Activated CD8-positive, alpha-beta memory T cell treated with anti-CD3 and anti-CD28 coated beads, Interleukin-2, amount 10 ng/mL, durations not matched to agents 7 days and 5 days (primary cell): ENCODE results near the gene CWC22. TPM values are rescaled to one million over a fixed set of nuclear protein-coding genes. Genes with fewer than 3 reads are reported as not detected.
"Not testable (repeated sequence)": the region's sequence is repeated elsewhere in the genome, so short reads cannot be mapped to it uniquely, and the experiment has no call there.

ENCODE experiments used
- ATAC-seq: fragments of 150-1000 bp; cut with Tn5 transposase; one replicate; pipeline ENCODE4 v1.10.0; 2021; ENCODE audit warnings: moderate library complexity
- CTCF ChIA-PET: fragments of 350-600 bp; sonication (Branson Sonifier 250); formaldehyde crosslinking; loops from one replicate; lab custom pipeline; 2021; ENCODE audit warnings: antibody characterized with exemption; lab: Charles Lee
- DNase-seq: peaks from one replicate; pipeline ENCODE4 v3.0.0-alpha.2; 2020
- H3K27ac Mint-ChIP-seq: one replicate; pipeline ENCODE4 v1.8.0; 2021; ENCODE audit warnings: mild to moderate bottlenecking, mixed read lengths
- H3K27me3 Mint-ChIP-seq: one replicate; pipeline ENCODE4 v1.8.0; 2021; ENCODE audit warnings: mixed read lengths
- H3K36me3 Mint-ChIP-seq: one replicate; pipeline ENCODE4 v1.8.0; 2021; ENCODE audit warnings: mild to moderate bottlenecking, mixed read lengths
- H3K4me1 Mint-ChIP-seq: one replicate; pipeline ENCODE4 v1.8.0; 2021; ENCODE audit warnings: mixed read lengths
- H3K4me3 Mint-ChIP-seq: one replicate; pipeline ENCODE4 v1.8.0; 2021; ENCODE audit warnings: mild to moderate bottlenecking, moderate library complexity, mixed read lengths
- H3K9me3 Mint-ChIP-seq: one replicate; pipeline ENCODE4 v1.8.0; 2022; ENCODE audit warnings: low read depth, mixed read lengths
- total RNA-seq, 2 experiments: library from RNA; stranded (reverse); gene quantifications; one replicate each; pipeline ENCODE4 v1.2.3, GENCODE V29; 2021

Gene CWC22
- total RNA-seq = 10 to 100 TPM; 18.2 to 24.0 TPM

- Mint-ChIP-seq H3K4me3 (peak within 1 kb of the TSS; percentile 94), H3K9me3 (no peaks in the 10 kb centered on the region), H3K27me3 (no peaks in the 10 kb centered on the region), H3K27ac (peak within 1 kb of the TSS; percentile 99), H3K36me3 (peaks cover 7% of the 10 kb centered on the region), H3K4me1 (peaks cover 34% of the 10 kb centered on the region)
- CTCF ChIA-PET = no interaction called here
- ATAC-seq = peak; percentile 95
- peak; percentile 93 for DNase-seq
Measured at GRCh38 chr2:180006781-180007579, at the start of gene CWC22. Gene CWC22 (minus strand): TSS chr2:180007297. CDS start chr2:179993341, 13,956 bp downstream.

GRCh38 chr2:180056367-180057118 lies 49.4 kb upstream of the CWC22 start:
- CTCF ChIA-PET = no interaction called here

GRCh38 chr2:180054576-180054975 lies 47.5 kb upstream of the CWC22 start:
- CTCF ChIA-PET = interaction anchor here (1.0 kb wide), 1 partner anchor 25 kb away, joined by 3 read pairs; no protein-coding TSS in a partner anchor
- DNase-seq, H3K4me1 Mint-ChIP-seq, H3K27ac Mint-ChIP-seq, H3K4me3 Mint-ChIP-seq, H3K36me3 Mint-ChIP-seq, H3K9me3 Mint-ChIP-seq, ATAC-seq, H3K27me3 Mint-ChIP-seq: not testable (repeated sequence)

More at GRCh38 chr2:180056367-180057118, 49.4 kb upstream of the CWC22 start:
- Mint-ChIP-seq H3K9me3 (no peaks in the 10 kb centered on the region), H3K36me3 (no peaks in the 10 kb centered on the region), H3K27ac (no peak overlapping the region), H3K27me3 (peaks cover 3% of the 10 kb centered on the region), H3K4me3 (no peak overlapping the region), H3K4me1 (no peaks in the 10 kb centered on the region)
- no peak for ATAC-seq
- DNase-seq = no peak

- no peak overlapping the region for H3K4me3 Mint-ChIP-seq
- no peak overlapping the region for H3K27ac Mint-ChIP-seq
- CTCF ChIA-PET = interaction anchor here (0.5 kb wide), 1 partner anchor 339 kb away, joined by 3 read pairs; no protein-coding TSS in a partner anchor
- DNase-seq = no peak
- H3K27me3 Mint-ChIP-seq = peaks cover 3% of the 10 kb centered on the region
- H3K36me3 Mint-ChIP-seq = no peaks in the 10 kb centered on the region
- no peak for ATAC-seq
- H3K9me3 Mint-ChIP-seq = no peaks in the 10 kb centered on the region
- no peaks in the 10 kb centered on the region for H3K4me1 Mint-ChIP-seq
Measured at GRCh38 chr2:180050246-180050645, 43.1 kb upstream of the CWC22 start.

GRCh38 chr2:180048251-180048650 lies 41.2 kb upstream of the CWC22 start:
- ATAC-seq = no peak
- CTCF ChIA-PET = no interaction called here

DNA sequence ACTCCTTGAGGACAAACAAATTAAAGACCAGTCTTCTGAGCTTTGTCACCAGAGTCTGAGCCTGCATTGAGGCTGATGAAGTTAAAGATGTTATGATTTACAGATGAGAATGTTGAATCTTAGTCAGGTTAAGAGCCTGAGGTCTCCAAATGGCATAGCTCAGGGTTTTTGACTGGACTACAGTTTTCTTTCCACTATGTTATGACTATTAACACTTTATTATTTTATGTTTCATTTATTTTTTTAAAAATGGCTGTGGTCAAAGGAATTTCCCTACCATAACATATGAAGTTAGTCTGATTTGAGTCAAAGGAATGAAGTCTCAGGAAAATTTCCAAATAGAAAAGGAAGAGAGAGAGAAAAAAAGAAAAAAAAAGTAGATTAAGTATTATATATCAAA lies 39.7 kb upstream of the CWC22 start:
- Mint-ChIP-seq H3K27ac (no peak overlapping the region), H3K36me3 (no peaks in the 10 kb centered on the region), H3K4me1 (no peaks in the 10 kb centered on the region), H3K9me3 (no peaks in the 10 kb centered on the region), H3K27me3 (peaks cover 9% of the 10 kb centered on the region), H3K4me3 (no peak overlapping the region)
- DNase-seq = no peak
- ATAC-seq = no peak
- CTCF ChIA-PET = no interaction called here

More at GRCh38 chr2:180048251-180048650, 41.2 kb upstream of the CWC22 start:
- Mint-ChIP-seq H3K27me3 (peaks cover 6% of the 10 kb centered on the region), H3K9me3 (no peaks in the 10 kb centered on the region), H3K4me3 (no peak overlapping the region), H3K36me3 (no peaks in the 10 kb centered on the region), H3K27ac (no peak overlapping the region), H3K4me1 (no peaks in the 10 kb centered on the region)
- no peak for DNase-seq

DNA sequence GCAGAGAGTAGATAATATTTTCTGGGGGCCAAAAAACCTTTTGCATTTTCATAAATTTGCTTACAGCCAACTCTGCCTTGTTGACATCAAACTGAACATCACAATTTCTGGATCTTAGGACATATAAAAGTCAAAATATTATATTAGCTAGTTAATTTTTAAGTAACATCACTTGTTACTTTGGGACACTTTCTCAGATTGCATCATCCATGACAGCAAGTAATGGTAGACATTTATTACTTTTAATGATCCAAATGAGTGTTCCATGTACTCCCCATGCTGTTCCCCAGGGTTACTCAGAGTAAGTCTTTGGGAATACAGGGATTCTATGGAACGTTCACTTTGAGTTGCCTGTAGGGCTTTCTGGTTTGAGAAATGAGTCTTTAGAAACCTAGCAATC lies 39.1 kb upstream of the CWC22 start:
- no peak for DNase-seq
- ATAC-seq = no peak
- Mint-ChIP-seq H3K36me3 (no peaks in the 10 kb centered on the region), H3K27ac (no peak overlapping the region), H3K27me3 (peaks cover 10% of the 10 kb centered on the region), H3K4me1 (no peaks in the 10 kb centered on the region), H3K4me3 (no peak overlapping the region), H3K9me3 (no peaks in the 10 kb centered on the region)
- CTCF ChIA-PET = no interaction called here

DNA sequence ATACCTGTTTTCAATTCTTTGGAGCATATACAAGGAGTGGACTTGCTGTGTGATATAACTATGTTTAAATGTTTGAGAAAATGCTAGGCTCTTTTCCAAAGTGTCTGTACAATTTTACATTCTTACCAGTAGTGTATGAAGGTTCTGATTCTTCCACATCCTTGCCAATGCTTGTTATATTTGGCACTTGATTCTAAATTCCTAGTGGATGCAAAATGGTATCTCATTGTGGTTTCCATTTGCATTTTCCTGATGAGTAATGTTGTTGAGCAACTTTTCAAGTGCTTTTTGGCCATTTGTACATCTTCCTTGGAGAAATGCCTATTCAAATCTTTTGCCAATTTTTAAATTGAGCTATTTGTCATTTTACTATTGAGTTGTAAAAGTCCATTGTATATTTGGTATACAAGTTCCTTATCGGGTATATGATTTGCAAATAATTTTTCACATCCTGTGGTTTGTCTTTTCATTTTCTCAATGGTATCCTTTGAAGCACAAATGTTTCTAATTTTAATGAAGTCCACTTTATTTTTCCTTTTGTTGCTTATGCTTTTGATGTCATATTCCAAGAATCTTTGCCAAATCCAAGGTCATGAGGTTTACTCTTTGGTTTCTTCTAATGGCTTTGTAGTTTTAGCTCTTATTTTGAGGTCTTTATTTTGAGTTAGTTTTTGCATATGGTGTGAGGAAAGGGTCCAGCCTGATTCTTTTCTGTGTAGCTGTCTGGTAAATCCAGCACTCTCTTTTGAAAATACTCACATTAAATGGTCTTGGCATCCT lies 33.2 kb upstream of the CWC22 start:
- no peaks in the 10 kb centered on the region for H3K4me1 Mint-ChIP-seq
- H3K27ac Mint-ChIP-seq = no peak overlapping the region
- CTCF ChIA-PET = no interaction called here
- no peaks in the 10 kb centered on the region for H3K36me3 Mint-ChIP-seq
- ATAC-seq (no peak), DNase-seq (no peak)
- no peak overlapping the region for H3K4me3 Mint-ChIP-seq
- H3K9me3 Mint-ChIP-seq = no peaks in the 10 kb centered on the region
- H3K27me3 Mint-ChIP-seq = peaks cover 27% of the 10 kb centered on the region

DNA sequence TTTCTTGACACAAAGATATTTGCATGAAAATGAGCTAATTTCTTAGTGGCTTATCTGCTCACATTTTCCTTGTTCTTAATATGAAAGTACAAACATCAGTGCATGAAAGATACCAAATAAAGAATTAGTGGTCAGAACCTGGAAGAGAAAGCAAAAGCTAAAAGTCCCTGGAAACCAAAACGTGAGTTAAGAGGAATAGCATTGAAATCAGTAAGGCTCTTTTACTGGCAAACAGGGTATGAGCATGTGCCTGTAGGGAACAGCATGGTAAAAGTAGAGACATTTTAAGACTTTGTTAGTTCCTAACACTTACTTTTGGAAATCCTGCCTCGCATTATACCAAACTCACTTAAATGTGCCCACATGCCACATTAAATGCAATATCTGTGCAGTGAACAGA lies 31.9 kb upstream of the CWC22 start:
- ATAC-seq (no peak), DNase-seq (no peak)
- CTCF ChIA-PET = no interaction called here
- H3K27me3 Mint-ChIP-seq = peaks cover 24% of the 10 kb centered on the region
- H3K4me1 Mint-ChIP-seq = no peaks in the 10 kb centered on the region
- no peak overlapping the region for H3K4me3 Mint-ChIP-seq
- no peaks in the 10 kb centered on the region for H3K36me3 Mint-ChIP-seq
- H3K9me3 Mint-ChIP-seq = no peaks in the 10 kb centered on the region
- H3K27ac Mint-ChIP-seq = no peak overlapping the region

DNA sequence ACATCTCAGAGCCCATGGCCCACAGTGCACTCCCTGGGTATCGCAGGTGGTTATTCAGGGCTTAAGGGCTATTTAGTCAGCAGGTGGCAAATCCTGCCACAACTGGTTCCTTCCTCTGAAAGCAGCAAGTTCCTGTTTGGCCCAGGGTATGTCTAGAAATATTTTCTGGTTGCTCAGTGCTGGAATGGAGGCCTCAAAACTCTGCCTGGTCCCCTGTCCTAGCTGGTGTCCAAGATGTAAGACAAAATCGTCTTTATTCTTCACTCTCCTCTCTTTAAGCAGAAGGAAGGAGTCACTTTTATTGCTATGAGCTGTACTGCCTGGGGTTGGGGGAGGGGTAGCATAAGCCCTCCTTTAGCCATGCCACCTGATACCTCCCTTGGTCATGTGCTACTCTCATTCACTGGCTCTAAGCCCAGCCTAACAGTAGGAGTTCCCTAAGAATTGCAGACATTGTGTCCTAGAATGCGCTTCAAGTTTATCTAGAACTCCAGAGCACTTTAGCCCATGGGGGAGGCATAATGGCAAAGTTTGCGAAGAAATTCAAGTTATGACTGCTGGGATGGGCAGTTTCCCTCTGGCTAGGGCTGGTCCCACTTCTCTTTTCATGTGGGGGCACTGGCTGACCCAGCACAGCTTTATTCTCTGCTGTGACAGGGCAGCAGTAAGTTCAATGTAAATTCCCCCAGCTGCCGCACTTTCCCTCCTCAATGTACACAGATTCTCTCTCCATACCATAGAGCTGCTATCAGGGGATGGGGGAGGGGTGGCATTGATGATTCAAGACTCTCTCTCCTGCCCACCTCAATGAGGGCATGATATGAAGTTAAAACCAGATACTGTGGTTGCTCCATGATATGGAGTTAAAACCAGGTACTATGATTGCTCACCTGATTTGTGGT lies 27.1 kb upstream of the CWC22 start:
- Mint-ChIP-seq H3K4me3 (no peak overlapping the region), H3K27ac (no peak overlapping the region), H3K4me1 (no peaks in the 10 kb centered on the region), H3K36me3 (no peaks in the 10 kb centered on the region), H3K27me3 (peaks cover 15% of the 10 kb centered on the region), H3K9me3 (no peaks in the 10 kb centered on the region)
- ATAC-seq = no peak
- DNase-seq = no peak
- CTCF ChIA-PET = no interaction called here

GRCh38 chr2:180029575-180029974 lies 22.5 kb upstream of the CWC22 start:
- Mint-ChIP-seq H3K9me3 (no peaks in the 10 kb centered on the region), H3K4me3 (no peak overlapping the region), H3K27me3 (peaks cover 14% of the 10 kb centered on the region), H3K36me3 (no peaks in the 10 kb centered on the region), H3K4me1 (no peaks in the 10 kb centered on the region), H3K27ac (no peak overlapping the region)
- no peak for DNase-seq
- no peak for ATAC-seq
- CTCF ChIA-PET = no interaction called here

GRCh38 chr2:180021850-180022249 lies 14.8 kb upstream of the CWC22 start:
- no peaks in the 10 kb centered on the region for H3K9me3 Mint-ChIP-seq
- ATAC-seq (no peak), DNase-seq (no peak)
- H3K4me3 Mint-ChIP-seq = no peak overlapping the region
- H3K4me1 Mint-ChIP-seq = no peaks in the 10 kb centered on the region
- H3K36me3 Mint-ChIP-seq = no peaks in the 10 kb centered on the region
- no peak overlapping the region for H3K27ac Mint-ChIP-seq
- CTCF ChIA-PET = no interaction called here
- H3K27me3 Mint-ChIP-seq = peaks cover 7% of the 10 kb centered on the region
